ENCODE measurements around the gene ARL6IP5.

DNA sequence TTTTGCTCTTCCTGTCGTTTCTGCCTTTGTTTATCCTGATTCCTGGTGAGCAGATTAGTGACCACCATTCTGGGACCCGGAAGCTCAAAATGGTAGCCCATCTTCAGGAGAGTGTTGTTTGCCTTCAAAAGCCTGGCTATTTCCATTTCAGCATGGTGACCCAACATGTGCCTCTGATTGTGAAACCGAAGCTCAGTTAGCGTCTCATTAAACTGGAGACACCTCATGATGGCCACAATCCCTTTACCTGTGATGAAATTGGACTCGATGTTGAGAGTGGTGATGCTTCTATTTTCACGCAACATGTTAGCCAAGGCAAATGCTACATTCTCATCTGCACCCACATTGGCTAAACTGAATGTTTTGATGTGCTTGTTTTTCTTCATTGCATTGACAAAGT, 34.4 kb downstream of the ARL6IP5 start:
- no peak for TF ChIP-seq POLR2A (IDR thresholded peaks at IDR 0.05; ENCODE audit: low read depth)
- TF ChIP-seq, protein P1, sequence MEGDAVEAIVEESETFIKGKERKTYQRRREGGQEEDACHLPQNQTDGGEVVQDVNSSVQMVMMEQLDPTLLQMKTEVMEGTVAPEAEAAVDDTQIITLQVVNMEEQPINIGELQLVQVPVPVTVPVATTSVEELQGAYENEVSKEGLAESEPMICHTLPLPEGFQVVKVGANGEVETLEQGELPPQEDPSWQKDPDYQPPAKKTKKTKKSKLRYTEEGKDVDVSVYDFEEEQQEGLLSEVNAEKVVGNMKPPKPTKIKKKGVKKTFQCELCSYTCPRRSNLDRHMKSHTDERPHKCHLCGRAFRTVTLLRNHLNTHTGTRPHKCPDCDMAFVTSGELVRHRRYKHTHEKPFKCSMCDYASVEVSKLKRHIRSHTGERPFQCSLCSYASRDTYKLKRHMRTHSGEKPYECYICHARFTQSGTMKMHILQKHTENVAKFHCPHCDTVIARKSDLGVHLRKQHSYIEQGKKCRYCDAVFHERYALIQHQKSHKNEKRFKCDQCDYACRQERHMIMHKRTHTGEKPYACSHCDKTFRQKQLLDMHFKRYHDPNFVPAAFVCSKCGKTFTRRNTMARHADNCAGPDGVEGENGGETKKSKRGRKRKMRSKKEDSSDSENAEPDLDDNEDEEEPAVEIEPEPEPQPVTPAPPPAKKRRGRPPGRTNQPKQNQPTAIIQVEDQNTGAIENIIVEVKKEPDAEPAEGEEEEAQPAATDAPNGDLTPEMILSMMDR (IDR thresholded peaks at IDR 0.05): no peak

All from esophagus muscularis mucosa (tissue), 3 donors.